Tibial nerve (tissue), 4 donors: ENCODE measurements around the gene CASP3.

Experiments used
- CTCF ChIP-seq, 5 experiments: fragments of 200-600 bp in 3 of 5; fragments of 450-650 bp in 2 of 5; sonication (generic) in 3 of 5; IDR thresholded peaks; one replicate each; pipeline ENCODE4 v1.5.1; 2016 to 2019; ENCODE audit warnings: antibody characterized with exemption in 5 of 5, mild to moderate bottlenecking in 3 of 5, moderate library complexity in 2 of 5
- EP300 ChIP-seq, 2 donors: sonication (generic); formaldehyde crosslinking; IDR thresholded peaks; one replicate each; pipeline ENCODE4 v1.6.1; 2017; ENCODE audit warnings: antibody characterized with exemption in 2 of 2, mild to moderate bottlenecking in 1 of 2
- POLR2A ChIP-seq, 2 donors: fragments of 450-650 bp; IDR thresholded peaks; one replicate each; pipeline ENCODE4 v1.6.1; 2017; ENCODE audit warnings: antibody characterized with exemption in 2 of 2, mild to moderate bottlenecking in 2 of 2, moderate library complexity in 2 of 2

- TF ChIP-seq CTCF (IDR thresholded peaks at IDR 0.05): no peak
- TF ChIP-seq EP300 (IDR thresholded peaks at IDR 0.05): no peak
- no peak for TF ChIP-seq POLR2A (IDR thresholded peaks at IDR 0.05)
These were observed 25.8 kb upstream of the CASP3 start for GRCh38 chr4:184675018-184675417.
